ENCODE results near the gene TNRC6B.

DNA sequence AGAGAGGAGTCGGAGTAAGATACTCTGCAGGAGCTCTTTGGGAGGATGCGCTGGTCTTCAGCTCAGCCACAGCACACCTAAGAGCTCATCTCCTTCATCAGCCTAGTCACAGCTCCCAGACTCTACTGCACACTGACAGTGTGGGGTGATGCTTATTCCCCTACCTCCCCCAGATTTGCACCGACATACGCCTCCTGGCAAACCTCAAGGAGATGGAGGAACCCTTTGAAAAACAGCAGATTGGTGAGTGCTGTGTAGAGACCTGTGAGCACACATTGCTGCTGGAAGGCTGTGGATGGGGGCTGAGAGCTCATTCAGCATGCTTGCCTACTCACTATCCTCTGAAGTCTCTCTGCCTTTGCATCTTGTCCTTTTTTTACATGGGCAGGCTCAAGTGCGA, 183.4 kb downstream of the TNRC6B start:
- TF ChIP-seq, protein P1, sequence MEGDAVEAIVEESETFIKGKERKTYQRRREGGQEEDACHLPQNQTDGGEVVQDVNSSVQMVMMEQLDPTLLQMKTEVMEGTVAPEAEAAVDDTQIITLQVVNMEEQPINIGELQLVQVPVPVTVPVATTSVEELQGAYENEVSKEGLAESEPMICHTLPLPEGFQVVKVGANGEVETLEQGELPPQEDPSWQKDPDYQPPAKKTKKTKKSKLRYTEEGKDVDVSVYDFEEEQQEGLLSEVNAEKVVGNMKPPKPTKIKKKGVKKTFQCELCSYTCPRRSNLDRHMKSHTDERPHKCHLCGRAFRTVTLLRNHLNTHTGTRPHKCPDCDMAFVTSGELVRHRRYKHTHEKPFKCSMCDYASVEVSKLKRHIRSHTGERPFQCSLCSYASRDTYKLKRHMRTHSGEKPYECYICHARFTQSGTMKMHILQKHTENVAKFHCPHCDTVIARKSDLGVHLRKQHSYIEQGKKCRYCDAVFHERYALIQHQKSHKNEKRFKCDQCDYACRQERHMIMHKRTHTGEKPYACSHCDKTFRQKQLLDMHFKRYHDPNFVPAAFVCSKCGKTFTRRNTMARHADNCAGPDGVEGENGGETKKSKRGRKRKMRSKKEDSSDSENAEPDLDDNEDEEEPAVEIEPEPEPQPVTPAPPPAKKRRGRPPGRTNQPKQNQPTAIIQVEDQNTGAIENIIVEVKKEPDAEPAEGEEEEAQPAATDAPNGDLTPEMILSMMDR (IDR thresholded peaks at IDR 0.05; ENCODE audit: low read length), result no peak
- TF ChIP-seq EZH2 (IDR thresholded peaks at IDR 0.05; ENCODE audit: borderline replicate concordance, low read length), result no peak

Data from OCI-LY1 (cell line).